ENCODE data around the gene TAPBP.

Gene TAPBP

DNA sequence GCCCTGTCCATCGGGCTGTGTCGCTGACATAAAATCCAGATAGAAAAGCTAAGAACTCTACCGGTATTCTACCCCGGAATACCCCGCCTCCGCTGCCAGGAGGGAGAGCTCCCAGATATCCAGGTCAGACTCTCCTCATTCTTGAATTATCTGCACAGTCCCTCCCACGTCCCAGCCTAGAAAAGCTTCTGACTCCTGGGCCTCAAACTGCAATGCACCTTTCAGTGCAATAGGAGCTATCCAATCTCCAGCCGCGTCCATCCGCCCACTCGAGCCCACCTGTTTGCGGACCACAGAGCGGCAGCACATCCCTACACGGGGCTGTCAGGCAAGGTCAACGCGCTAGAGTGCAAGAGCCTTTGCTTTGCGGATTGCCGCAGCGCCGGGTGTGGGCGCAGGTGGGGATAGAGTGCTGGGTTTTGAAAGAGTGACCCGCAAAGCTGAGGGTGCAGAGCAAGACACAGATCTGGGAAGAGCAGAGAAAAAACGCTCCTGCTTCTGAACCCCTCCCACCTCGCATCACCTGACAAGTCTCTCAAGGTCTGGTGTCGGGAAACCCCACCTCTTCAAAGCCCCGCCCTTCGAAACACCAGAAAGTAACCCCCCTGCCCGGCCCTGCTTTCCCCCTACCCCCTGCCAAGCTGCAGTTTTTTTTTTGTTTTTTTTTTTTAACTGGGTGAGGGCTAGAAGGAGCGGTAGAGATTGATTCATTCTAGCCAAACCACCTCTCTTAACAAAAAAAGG lies 1.3 kb downstream of the TAPBP start:
- TF ChIP-seq ZFX (IDR thresholded peaks at IDR 0.05), result no peak
- TF ChIP-seq, protein P1, sequence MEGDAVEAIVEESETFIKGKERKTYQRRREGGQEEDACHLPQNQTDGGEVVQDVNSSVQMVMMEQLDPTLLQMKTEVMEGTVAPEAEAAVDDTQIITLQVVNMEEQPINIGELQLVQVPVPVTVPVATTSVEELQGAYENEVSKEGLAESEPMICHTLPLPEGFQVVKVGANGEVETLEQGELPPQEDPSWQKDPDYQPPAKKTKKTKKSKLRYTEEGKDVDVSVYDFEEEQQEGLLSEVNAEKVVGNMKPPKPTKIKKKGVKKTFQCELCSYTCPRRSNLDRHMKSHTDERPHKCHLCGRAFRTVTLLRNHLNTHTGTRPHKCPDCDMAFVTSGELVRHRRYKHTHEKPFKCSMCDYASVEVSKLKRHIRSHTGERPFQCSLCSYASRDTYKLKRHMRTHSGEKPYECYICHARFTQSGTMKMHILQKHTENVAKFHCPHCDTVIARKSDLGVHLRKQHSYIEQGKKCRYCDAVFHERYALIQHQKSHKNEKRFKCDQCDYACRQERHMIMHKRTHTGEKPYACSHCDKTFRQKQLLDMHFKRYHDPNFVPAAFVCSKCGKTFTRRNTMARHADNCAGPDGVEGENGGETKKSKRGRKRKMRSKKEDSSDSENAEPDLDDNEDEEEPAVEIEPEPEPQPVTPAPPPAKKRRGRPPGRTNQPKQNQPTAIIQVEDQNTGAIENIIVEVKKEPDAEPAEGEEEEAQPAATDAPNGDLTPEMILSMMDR (conservative IDR thresholded peaks at IDR 0.05), result no peak
- peak overlapping the region; percentile 93 for H3K27ac ChIP-seq

DNA sequence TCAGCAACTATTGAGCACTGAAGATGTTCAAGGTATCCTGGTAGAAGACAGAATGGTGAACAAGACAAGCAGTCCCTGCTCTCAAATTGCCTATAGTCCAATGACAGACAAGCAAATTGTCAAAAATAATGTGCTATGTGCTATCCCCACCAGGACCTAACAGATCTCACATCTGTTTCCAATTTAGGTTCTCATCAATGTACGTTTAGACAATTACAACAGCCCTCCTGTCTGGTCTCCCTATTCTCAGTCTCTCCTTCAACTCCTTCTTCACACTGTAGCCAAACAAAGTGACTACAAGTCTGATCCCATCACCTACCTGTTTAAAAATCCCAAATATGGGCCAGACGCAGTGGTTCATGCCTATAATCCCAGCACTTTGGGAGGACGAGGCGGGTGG lies 7.5 kb downstream of the TAPBP start:
- TF ChIP-seq, protein P1 (conservative IDR thresholded peaks at IDR 0.05), result no peak
- TF ChIP-seq ZFX (IDR thresholded peaks at IDR 0.05), result no peak

DNA sequence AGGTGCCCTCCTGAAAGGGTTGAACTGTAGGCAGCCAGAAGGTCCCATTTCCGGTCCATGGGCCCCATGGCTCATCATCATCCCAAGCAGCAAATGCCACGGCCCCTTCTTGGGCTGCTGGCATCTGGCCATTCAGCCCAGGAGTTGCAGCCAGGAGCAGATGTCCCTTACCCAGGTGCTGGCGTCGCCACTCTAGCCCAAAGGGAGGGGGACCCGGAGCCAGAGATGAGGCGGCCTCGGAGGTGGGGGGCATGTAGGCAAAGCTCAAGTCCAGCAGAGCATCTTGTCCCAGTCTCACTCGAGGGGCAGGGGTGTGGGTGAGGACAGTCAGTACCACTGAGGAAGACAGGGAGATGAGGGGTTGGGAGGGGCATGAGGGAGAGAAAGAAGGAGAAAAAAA lies 8.8 kb downstream of the TAPBP start:
- no peak for TF ChIP-seq ZFX (IDR thresholded peaks at IDR 0.05)
- TF ChIP-seq, protein P1 (conservative IDR thresholded peaks at IDR 0.05), result no peak
- no peak overlapping the region for H3K27ac ChIP-seq

More for the DNA sequence above, 7.5 kb downstream of the TAPBP start:
- no peak overlapping the region for H3K27ac ChIP-seq

DNA sequence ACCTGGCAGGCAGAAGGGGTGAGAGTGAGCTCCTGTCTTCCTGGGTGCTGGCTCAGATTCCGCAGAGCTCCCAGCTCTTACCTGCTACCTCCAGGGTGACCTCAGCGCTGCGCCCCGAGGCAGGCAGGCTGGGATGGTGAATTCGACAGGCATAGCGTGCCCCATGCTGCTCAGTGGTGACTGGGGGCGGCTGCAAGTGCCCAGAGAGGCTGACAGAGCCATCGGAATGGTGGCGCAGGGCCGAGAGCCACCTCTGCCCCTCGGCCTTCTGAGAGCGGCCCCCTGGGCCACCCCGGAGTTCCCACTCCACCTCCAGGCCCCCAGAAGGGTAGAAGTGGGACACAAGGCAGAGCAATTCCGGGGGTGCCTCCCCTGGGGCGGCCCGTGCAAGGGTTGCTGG lies 9.7 kb downstream of the TAPBP start:
- TF ChIP-seq ZFX (IDR thresholded peaks at IDR 0.05), result no peak
- TF ChIP-seq, protein P1 (conservative IDR thresholded peaks at IDR 0.05), result no peak
- no peak overlapping the region for H3K27ac ChIP-seq

DNA sequence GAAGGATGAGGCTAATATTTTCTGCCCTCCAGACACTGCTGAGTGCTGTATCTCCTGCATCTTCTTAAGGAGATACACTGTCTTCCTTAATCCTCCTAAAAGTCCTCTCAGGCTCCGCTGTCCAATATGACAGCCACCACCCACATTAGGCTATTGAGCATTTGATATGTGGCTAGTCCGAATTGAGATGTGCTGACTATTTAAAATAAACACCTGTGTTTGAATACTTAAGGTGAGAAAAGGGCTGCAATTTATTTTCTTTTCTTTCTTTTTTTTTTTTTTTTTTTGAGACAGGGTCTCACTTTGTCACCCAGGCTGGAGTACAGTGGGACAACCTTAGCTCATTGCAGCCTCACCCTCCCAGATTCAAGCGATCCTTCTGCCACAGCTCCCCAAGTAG lies 12.0 kb downstream of the TAPBP start:
- no peak overlapping the region for H3K27ac ChIP-seq
- TF ChIP-seq, protein P1 (conservative IDR thresholded peaks at IDR 0.05), result no peak
- no peak for TF ChIP-seq ZFX (IDR thresholded peaks at IDR 0.05)

DNA sequence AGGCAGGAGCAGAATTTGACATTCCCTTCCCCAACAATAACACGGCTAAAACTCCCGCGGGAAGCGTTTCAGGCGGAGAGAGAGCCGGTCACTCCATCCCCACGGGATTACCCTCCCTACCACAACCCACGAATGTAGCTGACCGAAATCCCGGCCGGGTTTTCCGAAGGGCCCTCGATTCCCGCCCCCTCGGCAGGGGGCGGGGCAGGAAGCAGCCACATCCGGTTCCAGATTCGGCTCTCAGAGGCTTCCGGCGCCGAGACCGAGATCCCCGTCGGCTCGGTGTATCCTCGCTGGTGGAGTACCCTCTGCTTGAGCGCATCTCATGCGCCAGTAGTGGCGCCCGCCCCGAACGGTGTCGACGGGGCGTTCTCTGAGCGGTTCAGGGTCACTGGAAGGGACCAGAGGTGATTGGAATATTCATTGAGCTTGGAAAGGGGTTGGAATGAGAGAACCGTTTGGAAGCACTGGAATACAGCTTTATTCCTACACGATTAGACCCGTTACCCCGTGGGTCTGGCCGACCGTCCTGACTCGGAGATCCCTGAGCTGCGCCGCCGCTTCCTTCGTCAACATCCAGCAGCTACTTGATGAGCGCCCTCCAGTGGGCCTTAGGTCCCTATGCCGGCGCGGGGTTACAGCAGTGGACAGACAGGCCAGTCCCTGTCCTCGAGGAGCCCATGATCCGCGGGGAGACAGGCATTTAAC lies 14.5 kb downstream of the TAPBP start:
- TF ChIP-seq, protein P1 (conservative IDR thresholded peaks at IDR 0.05), result peak; percentile 90
- TF ChIP-seq ZFX (IDR thresholded peaks at IDR 0.05), result no peak
- peak overlapping the region; percentile 87 for H3K27ac ChIP-seq

DNA sequence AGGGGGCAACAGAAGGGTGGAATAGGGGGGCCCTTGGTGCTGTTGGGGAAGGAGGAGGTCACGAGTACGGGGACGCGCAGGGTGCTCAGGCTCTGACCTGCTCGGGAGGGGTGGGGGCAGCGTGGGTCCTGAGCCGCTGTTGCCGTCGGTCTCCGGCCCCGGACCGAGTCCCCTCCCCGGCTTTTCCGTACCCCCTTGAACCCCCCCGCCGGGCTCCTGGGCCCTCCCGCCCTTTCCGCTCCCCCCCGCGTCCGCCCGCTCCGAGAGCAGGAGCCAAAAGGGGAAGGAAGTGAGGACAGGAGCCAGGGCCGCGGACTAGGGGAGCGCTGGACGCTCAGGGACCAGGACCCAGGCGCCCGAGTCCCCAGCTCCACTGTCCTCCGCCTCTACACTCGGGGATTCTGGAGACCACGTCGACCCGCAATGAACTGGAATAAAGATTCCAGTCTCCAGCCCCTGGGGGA lies 15.1 kb downstream of the TAPBP start, which contains the start of gene RGL2:
Gene RGL2, minus strand, starts transcription at position 170 of the 464 bp plus-strand sequence. CDS start 332 bp downstream, outside the sequence.
- TF ChIP-seq, protein P1 (conservative IDR thresholded peaks at IDR 0.05), result no peak
- no peak for TF ChIP-seq ZFX (IDR thresholded peaks at IDR 0.05)
- peak within 1 kb of the TSS; percentile 87 for H3K27ac ChIP-seq
